ENCODE data around the gene MAGI3.

DNA sequence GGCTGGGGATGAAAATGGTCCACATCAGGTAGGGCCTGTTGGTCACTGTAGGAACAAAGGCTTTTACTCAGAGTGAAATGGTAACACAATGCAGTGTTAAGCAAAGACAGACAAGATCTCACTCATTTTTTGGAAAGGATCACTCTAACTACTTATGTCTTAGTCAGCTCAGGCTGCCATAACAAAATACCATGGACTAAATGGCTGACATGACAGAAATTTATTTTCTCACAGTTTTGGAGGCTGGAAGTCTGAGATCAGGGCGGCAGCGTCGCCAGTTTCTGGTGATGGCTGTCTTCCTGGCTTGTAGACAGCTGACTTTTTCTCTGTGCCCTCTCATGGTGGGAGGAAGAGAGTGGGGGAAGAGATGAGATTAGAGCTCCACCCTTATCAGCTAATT is 10.2 kb upstream of the MAGI3 start:
- TF ChIP-seq U2AF2 (IDR thresholded peaks at IDR 0.05; ENCODE audit: low read depth, low read length) = no peak
- TF ChIP-seq ZNF263 (CRISPR knock-in tag; IDR thresholded peaks at IDR 0.05) = no peak
- TF ChIP-seq, protein P1, sequence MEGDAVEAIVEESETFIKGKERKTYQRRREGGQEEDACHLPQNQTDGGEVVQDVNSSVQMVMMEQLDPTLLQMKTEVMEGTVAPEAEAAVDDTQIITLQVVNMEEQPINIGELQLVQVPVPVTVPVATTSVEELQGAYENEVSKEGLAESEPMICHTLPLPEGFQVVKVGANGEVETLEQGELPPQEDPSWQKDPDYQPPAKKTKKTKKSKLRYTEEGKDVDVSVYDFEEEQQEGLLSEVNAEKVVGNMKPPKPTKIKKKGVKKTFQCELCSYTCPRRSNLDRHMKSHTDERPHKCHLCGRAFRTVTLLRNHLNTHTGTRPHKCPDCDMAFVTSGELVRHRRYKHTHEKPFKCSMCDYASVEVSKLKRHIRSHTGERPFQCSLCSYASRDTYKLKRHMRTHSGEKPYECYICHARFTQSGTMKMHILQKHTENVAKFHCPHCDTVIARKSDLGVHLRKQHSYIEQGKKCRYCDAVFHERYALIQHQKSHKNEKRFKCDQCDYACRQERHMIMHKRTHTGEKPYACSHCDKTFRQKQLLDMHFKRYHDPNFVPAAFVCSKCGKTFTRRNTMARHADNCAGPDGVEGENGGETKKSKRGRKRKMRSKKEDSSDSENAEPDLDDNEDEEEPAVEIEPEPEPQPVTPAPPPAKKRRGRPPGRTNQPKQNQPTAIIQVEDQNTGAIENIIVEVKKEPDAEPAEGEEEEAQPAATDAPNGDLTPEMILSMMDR (CRISPR knock-in tag; IDR thresholded peaks at IDR 0.05) = no peak
- no peak for TF ChIP-seq TAF1 (CRISPR knock-in tag; IDR thresholded peaks at IDR 0.05)
- TF ChIP-seq RAD51 (IDR thresholded peaks at IDR 0.05; ENCODE audit: borderline replicate concordance) = no peak
- no peak for TF ChIP-seq ZNF562 (CRISPR knock-in tag; IDR thresholded peaks at IDR 0.05; ENCODE audit: borderline replicate concordance)
- no peak for TF ChIP-seq ZBTB7A (CRISPR knock-in tag; IDR thresholded peaks at IDR 0.05)
- TF ChIP-seq MED8 (CRISPR knock-in tag; IDR thresholded peaks at IDR 0.05; ENCODE audit: insufficient replicate concordance) = no peak
- no peak for TF ChIP-seq TBP (CRISPR knock-in tag; IDR thresholded peaks at IDR 0.05)
